Measurements from ENCODE around the gene BSND. TPM values are rescaled to one million over a fixed set of nuclear protein-coding genes. Genes with fewer than 3 reads are reported as not detected.

BSND gene
- polyA plus RNA-seq, 4 donors = 0.08 to 5.0 (median 4.0) TPM

DNA sequence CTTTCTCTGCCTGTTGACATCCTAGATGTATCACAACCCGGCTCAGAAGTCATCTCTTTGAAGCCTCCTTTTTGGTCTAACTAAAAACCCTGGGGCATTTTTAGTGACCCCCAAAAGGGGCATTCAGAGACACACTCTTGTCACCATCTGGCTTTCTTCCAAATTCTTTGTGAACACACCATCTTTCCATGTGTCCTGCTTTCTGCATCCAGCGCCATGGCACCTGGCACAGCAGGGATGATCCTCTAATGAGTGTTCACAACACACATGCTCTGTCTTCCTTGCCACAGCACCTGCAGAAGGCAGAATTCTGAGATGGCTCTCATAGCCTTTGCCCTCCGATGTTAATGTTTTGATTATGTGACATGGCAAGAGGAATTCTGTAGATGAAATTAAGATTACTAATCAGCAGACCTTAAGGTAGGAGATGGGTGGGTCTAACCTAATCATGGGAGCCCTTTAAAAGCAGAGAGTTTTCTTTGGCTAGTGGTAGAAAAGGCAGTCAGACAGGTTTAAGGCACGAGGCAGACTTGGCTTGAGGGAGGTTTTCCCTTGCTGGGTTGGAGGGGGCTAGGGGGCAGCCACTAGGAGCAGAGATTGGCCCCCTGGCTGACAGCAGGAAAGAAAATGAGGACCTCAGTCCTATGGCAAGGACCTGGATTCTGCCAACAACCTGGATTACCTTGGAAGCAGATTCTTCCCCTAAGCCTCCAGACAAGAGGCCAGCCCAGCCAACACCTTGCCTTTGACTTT lies 23.2 kb upstream of the BSND start:
- DNase-seq (ENCODE audit: low read depth in 4 of 4, low spot score in 3 of 4) = no peak

GRCh38 chr1:54976747-54977146 lies 22.0 kb upstream of the BSND start:
- DNase-seq (ENCODE audit: low read depth in 4 of 4, low spot score in 3 of 4) = no peak

GRCh38 chr1:54977533-54978297 lies 21.0 kb upstream of the BSND start:
- no peak for DNase-seq (ENCODE audit: low read depth in 4 of 4, low spot score in 3 of 4)

GRCh38 chr1:54978528-54979326 lies 20.0 kb upstream of the BSND start:
- no peak for DNase-seq (ENCODE audit: low read depth in 4 of 4, low spot score in 3 of 4)

DNA sequence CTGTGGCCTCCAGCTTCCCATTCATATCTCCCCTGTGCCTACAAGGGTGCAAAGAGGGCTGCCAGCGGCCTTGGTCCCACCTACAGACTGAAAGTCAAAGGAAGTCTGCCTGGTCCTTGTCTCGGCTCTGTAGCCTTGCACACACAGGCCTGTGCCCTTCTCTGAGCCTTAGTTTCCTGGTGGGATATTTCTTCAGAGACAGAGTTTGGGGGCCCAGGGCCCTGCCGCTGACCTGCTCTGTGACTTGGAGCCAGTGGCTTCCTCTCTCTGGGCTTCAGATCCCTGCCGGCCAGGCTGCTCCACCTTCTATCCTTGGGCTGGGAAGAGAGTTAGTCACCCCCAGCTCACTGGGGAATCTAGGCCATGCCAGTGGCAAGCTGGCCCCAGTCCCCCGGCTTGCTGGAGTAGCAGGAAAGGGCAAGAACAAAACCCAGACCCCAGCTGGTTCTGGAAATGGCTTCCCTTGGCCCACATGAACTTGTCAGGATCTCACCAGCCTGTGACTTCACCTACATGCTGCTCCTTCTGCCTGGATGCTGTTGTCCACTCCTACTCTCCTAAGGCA lies 19.3 kb upstream of the BSND start:
- DNase-seq (ENCODE audit: low read depth in 4 of 4, low spot score in 3 of 4) = no peak

GRCh38 chr1:54980046-54980527 lies 18.6 kb upstream of the BSND start:
- DNase-seq (ENCODE audit: low read depth in 4 of 4, low spot score in 3 of 4) = no peak

GRCh38 chr1:54980528-54981241 lies 18.0 kb upstream of the BSND start, which contains the start of gene TMEM61:
TMEM61 (plus strand) TSS chr1:54980628; CDS start chr1:54981066, 438 bp downstream.
- DNase-seq (ENCODE audit: low read depth in 4 of 4, low spot score in 3 of 4) = no peak

DNA sequence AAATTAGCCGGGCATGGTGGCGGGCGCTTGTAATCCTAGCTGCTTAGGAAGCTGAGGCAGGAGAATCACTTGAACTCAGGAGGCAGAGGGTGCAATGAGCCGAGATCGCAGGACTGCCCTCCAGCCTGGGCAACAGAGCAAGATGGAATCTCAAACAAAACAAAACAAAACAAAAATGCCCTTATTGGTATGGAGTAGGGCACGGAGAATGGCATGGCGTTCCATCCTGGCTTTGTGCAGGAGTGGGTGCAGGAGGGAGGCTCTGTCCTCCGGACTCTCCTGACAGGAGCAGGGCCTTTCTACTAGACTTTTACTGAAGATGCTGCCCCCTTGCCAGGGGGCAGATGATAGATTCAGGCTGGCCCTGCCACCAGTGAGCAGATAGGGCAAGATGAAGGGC lies 17.3 kb upstream of the BSND start:
- no peak for DNase-seq (ENCODE audit: low read depth in 4 of 4, low spot score in 3 of 4)

- no peak for DNase-seq (ENCODE audit: low read depth in 4 of 4, low spot score in 3 of 4)
Observed at GRCh38 chr1:54982739-54983138, 16.0 kb upstream of the BSND start.

- no peak for DNase-seq (ENCODE audit: low read depth in 4 of 4, low spot score in 3 of 4)
Observed at GRCh38 chr1:54984131-54984842, 14.4 kb upstream of the BSND start.

DNA sequence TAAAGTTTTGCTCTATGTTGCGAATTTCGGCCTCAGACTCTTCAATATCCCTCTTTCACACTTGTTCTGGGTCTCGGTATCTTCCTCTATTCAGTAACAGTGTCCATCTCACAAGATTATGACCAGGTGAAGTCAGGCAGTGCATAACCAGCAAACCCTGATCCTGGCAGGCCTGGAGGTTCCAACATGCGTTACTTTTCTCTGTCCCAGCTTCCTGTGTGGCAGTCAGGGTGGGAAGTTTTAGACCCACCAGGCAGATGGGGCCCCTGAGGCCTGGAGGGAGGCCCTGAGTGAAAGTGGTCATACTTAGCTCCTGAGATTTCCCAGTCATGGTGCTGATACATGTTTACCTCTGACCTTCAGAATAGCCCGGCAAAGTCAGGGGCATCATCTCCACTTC lies 13.2 kb upstream of the BSND start:
- no peak for DNase-seq (ENCODE audit: low read depth in 4 of 4, low spot score in 3 of 4)

GRCh38 chr1:54986025-54986424 lies 12.7 kb upstream of the BSND start:
- no peak for DNase-seq (ENCODE audit: low read depth in 4 of 4, low spot score in 3 of 4)

DNA sequence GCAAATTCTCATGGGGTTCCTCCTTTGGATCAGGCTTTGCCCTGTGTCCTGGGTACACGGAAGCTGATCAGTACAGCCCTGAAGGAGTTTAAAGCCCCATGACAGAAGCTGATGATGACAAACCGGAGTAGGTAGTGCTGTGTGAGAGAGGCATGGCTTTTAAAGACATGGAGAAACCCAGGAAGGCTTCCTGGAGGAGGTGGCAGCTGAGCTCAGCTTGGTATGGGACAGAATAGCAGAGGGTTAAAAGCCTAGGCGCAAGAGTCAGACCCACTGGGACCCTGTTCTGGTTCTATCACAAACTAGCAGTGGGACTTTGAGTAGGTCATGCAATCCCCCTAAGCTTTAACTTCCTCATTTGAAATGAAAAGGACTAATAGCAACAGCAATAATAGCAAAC lies 12.2 kb upstream of the BSND start:
- DNase-seq (ENCODE audit: low read depth in 4 of 4, low spot score in 3 of 4) = no peak

DNA sequence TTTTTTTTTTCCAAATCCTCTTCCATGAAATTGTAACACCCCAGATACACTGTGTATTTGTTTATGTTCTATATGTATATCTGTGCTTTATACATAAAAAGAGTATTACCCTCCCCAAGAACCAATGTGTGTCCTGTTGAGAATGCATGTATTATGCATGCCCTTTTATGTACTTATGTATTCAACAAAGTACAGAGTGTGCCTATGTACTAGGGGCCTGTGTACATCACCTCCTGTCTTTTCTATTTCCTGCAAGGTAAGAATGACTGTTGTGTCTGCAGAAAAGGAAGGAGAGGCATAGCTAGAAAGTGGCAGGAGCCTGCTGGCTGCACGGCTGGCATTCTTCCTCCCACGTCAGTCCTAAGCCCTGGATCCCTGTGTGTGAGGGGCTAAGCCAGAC lies 11.3 kb upstream of the BSND start:
- DNase-seq (ENCODE audit: low read depth in 4 of 4, low spot score in 3 of 4) = no peak

- no peak for DNase-seq (ENCODE audit: low read depth in 4 of 4, low spot score in 3 of 4)
Observed at GRCh38 chr1:54987919-54988705, 10.6 kb upstream of the BSND start.

- no peak for DNase-seq (ENCODE audit: low read depth in 4 of 4, low spot score in 3 of 4)
Observed at GRCh38 chr1:54988975-54989374, 9.8 kb upstream of the BSND start.

DNA sequence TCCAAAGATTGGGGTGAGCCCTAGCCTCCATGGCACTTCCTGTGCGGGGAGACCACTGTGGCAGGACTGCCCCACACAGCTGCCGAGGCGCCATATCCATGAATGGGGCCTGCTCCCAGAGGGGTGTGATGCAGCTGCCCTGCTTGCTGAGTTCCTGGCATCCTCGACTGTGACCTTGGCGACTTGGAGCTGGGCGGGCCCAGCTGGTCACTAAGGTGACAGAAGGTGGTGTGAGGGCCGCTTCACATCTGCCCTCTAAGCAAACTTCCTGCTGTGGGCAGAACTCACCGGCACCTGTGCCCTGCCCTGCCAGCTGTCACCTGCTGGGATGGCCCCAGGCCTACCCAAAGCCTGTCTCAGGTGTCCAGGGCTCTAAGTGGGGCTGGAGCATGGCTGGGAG lies 9.3 kb upstream of the BSND start:
- DNase-seq (ENCODE audit: low read depth in 4 of 4, low spot score in 3 of 4) = no peak

- no peak for DNase-seq (ENCODE audit: low read depth in 4 of 4, low spot score in 3 of 4)
Observed at GRCh38 chr1:54989968-54990810, 8.5 kb upstream of the BSND start.

Data from left renal pelvis (tissue), 4 donors.